HCT116 (cell line): Measurements from ENCODE around the gene C1orf56. TPM values are rescaled to one million over a fixed set of nuclear protein-coding genes. Genes with fewer than 3 reads are reported as not detected.

Experiments
- ATAC-seq: fragments of 200-7000 bp; cut with Tn5 transposase; 2 replicates; pipeline ENCODE4 v1.9.1; 2020; ENCODE audit warnings: mild to moderate bottlenecking, moderate library complexity
- BruUV-seq: library from RNA; stranded (reverse); fragments of 400-500 nt; replicated peaks from 2 replicates; lab custom pipeline; 2021; lab: Mats Ljungman, UMichigan
- CTCF ChIA-PET: fragments of 300-600 bp; sonication (Branson Sonifier 250); formaldehyde crosslinking; loops from one replicate; lab custom pipeline; 2021; ENCODE audit warnings: antibody characterized with exemption; lab: Charles Lee
- POLR2A ChIA-PET: fragments of 300-600, 350-600 bp; sonication (Branson Sonifier 250); formaldehyde crosslinking; loops from one replicate; lab custom pipeline; 2021; ENCODE audit warnings: antibody characterized with exemption; lab: Charles Lee
- RAD21 ChIA-PET, 2 experiments: fragments of 300-600 bp; sonication (Branson Sonifier 250); formaldehyde crosslinking; loops; one replicate each; lab custom pipeline; 2023; ENCODE audit warnings: low total read pairs in 2 of 2; ENCODE audit not compliant: uncharacterized antibody in 2 of 2, unreplicated experiment in 2 of 2, low non-redundant PET in 1 of 2; lab: Charles Lee
- DNase-seq: peaks from one replicate; pipeline ENCODE4 v3.0.0-alpha.2; 2010; ENCODE audit warnings: low read depth, low spot score
- H2AFZ ChIP-seq: fragments of 200-600 bp; shearing (Covaris generic), sonication (generic); 2 replicates; pipeline ENCODE4 v1.6.1; 2017; ENCODE audit warnings: low read depth, mixed run types, mixed read lengths, antibody characterized with exemption, low read length; ENCODE audit not compliant: poor library complexity, severe bottlenecking
- H3K27ac ChIP-seq: 2 replicates; pipeline ENCODE4 v1.5.1; 2012; ENCODE audit warnings: low read depth, low read length
- H3K27me3 ChIP-seq: fragments of 200-600 bp; sonication (generic); 2 replicates; pipeline ENCODE4 v1.6.1; 2016; ENCODE audit warnings: mixed run types, low read length, mixed read lengths; ENCODE audit not compliant: insufficient read depth
- H3K36me3 ChIP-seq, 2 experiments: fragments of 200-500 bp in 1 of 2; fragments of 200-600 bp in 1 of 2; sonication (Bioruptor generic) in 1 of 2; sonication (generic) in 1 of 2; 2 replicates each; pipeline versions ENCODE4 v1.5.1 to v1.6.1; 2014 to 2016; ENCODE audit warnings: low read length in 2 of 2, inconsistent platforms in 1 of 2, mixed read lengths in 1 of 2, mixed run types in 1 of 2; ENCODE audit not compliant: insufficient read depth in 2 of 2, control insufficient read depth in 1 of 2
- H3K4me1 ChIP-seq, 2 experiments: fragments of 200-600 bp in 1 of 2; sonication (generic) in 1 of 2; 2 replicates each; pipeline versions ENCODE4 v1.5.1 to v1.6.1; 2012 to 2017; ENCODE audit warnings: low read length in 2 of 2, inconsistent platforms in 1 of 2, mild to moderate bottlenecking in 1 of 2, mixed read lengths in 1 of 2, mixed run types in 1 of 2, moderate library complexity in 1 of 2; ENCODE audit not compliant: insufficient read depth in 2 of 2, control insufficient read depth in 1 of 2
- H3K4me2 ChIP-seq: fragments of 200-600 bp; sonication (generic); 2 replicates; pipeline ENCODE4 v1.6.1; 2017; ENCODE audit warnings: mixed run types, low read length, mixed read lengths
- H3K4me3 ChIP-seq, 2 experiments: fragments of 200-600 bp in 1 of 2; sonication (generic) in 1 of 2; replicated peaks in 1 of 2; 2 replicates each; pipeline ENCODE4 v1.5.1; 2011 to 2016; ENCODE audit warnings: low read length in 2 of 2, control low read depth in 1 of 2, low read depth in 1 of 2, mild to moderate bottlenecking in 1 of 2, mixed read lengths in 1 of 2, mixed run types in 1 of 2
- H3K79me2 ChIP-seq: fragments of 200-600 bp; sonication (generic); 2 replicates; pipeline ENCODE4 v1.6.1; 2017; ENCODE audit warnings: mild to moderate bottlenecking, mixed run types, low read length, moderate library complexity, mixed read lengths; ENCODE audit not compliant: insufficient read depth
- H3K9ac ChIP-seq: fragments of 200-600 bp; sonication (generic); 2 replicates; pipeline ENCODE4 v1.6.1; 2016; ENCODE audit warnings: low read length, mixed read lengths
- H3K9me2 ChIP-seq: fragments of 200-600 bp; sonication (generic), shearing (Covaris generic); 2 replicates; pipeline ENCODE4 v1.6.1; 2017; ENCODE audit warnings: mixed run types, mild to moderate bottlenecking, moderate library complexity; ENCODE audit not compliant: insufficient read depth
- H3K9me3 ChIP-seq, 2 experiments: fragments of 200-500 bp in 1 of 2; fragments of 200-600 bp in 1 of 2; sonication (Bioruptor generic) in 1 of 2; sonication (generic) in 1 of 2; 2 replicates each; pipeline ENCODE4 v1.6.1; 2014 to 2017; ENCODE audit warnings: low read length in 2 of 2, mixed read lengths in 2 of 2, inconsistent platforms in 1 of 2, low read depth in 1 of 2, mild to moderate bottlenecking in 1 of 2, mixed run types in 1 of 2, moderate library complexity in 1 of 2; ENCODE audit not compliant: control insufficient read depth in 1 of 2, insufficient read depth in 1 of 2
- H4K20me1 ChIP-seq: fragments of 200-600 bp; sonication (generic), shearing (Covaris generic); 2 replicates; pipeline ENCODE4 v1.6.1; 2017; ENCODE audit warnings: mixed run types, mild to moderate bottlenecking, moderate library complexity; ENCODE audit not compliant: insufficient read depth
- CBX3 ChIP-seq: IDR thresholded peaks from 2 replicates; pipeline ENCODE4 v1.6.1; 2012; ENCODE audit warnings: low read depth
- CEBPB ChIP-seq: IDR thresholded peaks from 2 replicates; pipeline ENCODE4 v1.6.1; 2012; ENCODE audit warnings: low read depth
- EGR1 ChIP-seq: IDR thresholded peaks from 2 replicates; pipeline ENCODE4 v1.6.1; 2012; ENCODE audit warnings: low read depth
- ELF1 ChIP-seq: IDR thresholded peaks from 2 replicates; pipeline ENCODE4 v1.6.1; 2012; ENCODE audit warnings: low read depth, borderline replicate concordance
- EZH2 ChIP-seq: fragments of 200-600 bp; sonication (generic); IDR thresholded peaks from 2 replicates; pipeline ENCODE4 v1.6.1; 2017; ENCODE audit warnings: antibody characterized with exemption, mixed run types
- EZH2phosphoT487 ChIP-seq: fragments of 200-600 bp; IDR thresholded peaks from 2 replicates; pipeline ENCODE4 v1.6.1; 2018; ENCODE audit warnings: antibody characterized with exemption, borderline replicate concordance
- FOSL1 ChIP-seq: IDR thresholded peaks from 2 replicates; pipeline ENCODE4 v1.6.1; 2012; ENCODE audit warnings: low read depth
- JUND ChIP-seq: IDR thresholded peaks from 2 replicates; pipeline ENCODE4 v1.6.1; 2012
- POLR2A ChIP-seq: IDR thresholded peaks from 2 replicates; pipeline ENCODE4 v1.7.0; 2011; ENCODE audit warnings: borderline replicate concordance; ENCODE audit not compliant: insufficient read depth, insufficient read length; ENCODE audit errors: extremely low read depth
- RAD21 ChIP-seq: IDR thresholded peaks from 2 replicates; pipeline ENCODE4 v1.6.1; 2012; ENCODE audit warnings: low read depth, mild to moderate bottlenecking
- SIN3A ChIP-seq: IDR thresholded peaks from 2 replicates; pipeline ENCODE4 v1.6.1; 2012; ENCODE audit warnings: low read depth
- SP1 ChIP-seq: IDR thresholded peaks from 2 replicates; pipeline ENCODE4 v1.6.1; 2012; ENCODE audit warnings: low read depth
- SRF ChIP-seq: IDR thresholded peaks from 2 replicates; pipeline ENCODE4 v1.6.1; 2012; ENCODE audit warnings: low read depth
- TCF7L2 ChIP-seq: IDR thresholded peaks from 2 replicates; pipeline ENCODE4 v1.7.0; 2011; ENCODE audit warnings: borderline replicate concordance, inconsistent platforms; ENCODE audit not compliant: insufficient read depth, insufficient read length; ENCODE audit errors: extremely low read depth
- YY1 ChIP-seq: IDR thresholded peaks from 2 replicates; pipeline ENCODE4 v1.6.1; 2011; ENCODE audit warnings: low read length, low read depth, moderate library complexity, mild to moderate bottlenecking; ENCODE audit not compliant: insufficient replicate concordance; ENCODE audit errors: extremely low read depth
- ZNF274 ChIP-seq: fragments of 200-500 bp; sonication (Bioruptor generic); IDR thresholded peaks from 2 replicates; pipeline ENCODE4 v1.6.1; 2014; ENCODE audit warnings: mild to moderate bottlenecking, low read depth, low read length, inconsistent platforms
- intact Hi-C: fragments of 100-400 bp; cut with micrococcal nuclease; formaldehyde crosslinking; loops from 2 replicates; pipeline ENCODE4 v1.10.0; 2022
- total RNA-seq: library from RNA; stranded (reverse); gene quantifications from one replicate; pipeline ENCODE4 v1.2.1, GENCODE V29; 2021; ENCODE audit not compliant: unreplicated experiment
- TF ChIP-seq, protein P1 (sequence below): IDR thresholded peaks from 2 replicates; pipeline ENCODE4 v1.6.1; 2012

The C1orf56 gene
- total RNA-seq, 1 experiment from 2014 or later, result not detected

DNA sequence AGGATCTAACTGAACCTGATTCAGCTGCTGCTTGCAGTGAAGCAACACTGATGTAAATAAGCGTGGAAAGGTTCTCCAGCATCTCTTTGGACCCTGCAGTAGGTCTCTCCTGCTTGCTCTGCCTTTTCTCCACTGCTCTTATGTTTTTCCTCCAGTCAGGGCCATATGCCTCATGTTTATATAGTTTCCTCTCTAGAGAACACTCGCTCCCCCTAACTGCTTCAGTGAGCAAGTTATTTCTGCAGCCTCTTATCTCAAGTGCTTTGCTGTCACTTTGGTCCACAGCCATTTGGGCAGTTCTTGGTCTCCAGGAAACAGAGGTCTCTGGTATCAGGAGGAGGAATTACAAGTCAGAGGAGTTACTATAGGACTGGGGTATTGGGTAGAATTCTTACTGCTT is 34.0 kb upstream of the C1orf56 start:
- intact Hi-C loops, result no loop called here
- BruUV-seq, result no TSS peak
- RAD21 ChIA-PET, result no interaction called here
- CTCF ChIA-PET, result no interaction called here
- Histone ChIP-seq H2AFZ (no peak overlapping the region), H3K4me3 (no peak overlapping the region), H3K27me3 (no peaks in the 10 kb centered on the region), H3K4me1 (peaks cover 4 to 13% of the 10 kb centered on the region in 2 experiments; a peak in 3 of 4 replicates), H3K9ac (no peak overlapping the region), H3K9me2 (no peaks in the 10 kb centered on the region), H4K20me1 (no peaks in the 10 kb centered on the region), H3K27ac (no peak overlapping the region), H3K4me2 (no peak overlapping the region), H3K9me3 (no peaks in the 10 kb centered on the region), H3K79me2 (peaks cover 16% of the 10 kb centered on the region), H3K36me3 (peaks cover 5 to 8% of the 10 kb centered on the region in 2 experiments; a peak in 2 of 4 replicates)
- POLR2A ChIA-PET, result no interaction called here
- ATAC-seq (no peak), DNase-seq (no peak)
- TF ChIP-seq RAD21 (no peak), FOSL1 (no peak), SRF (no peak), SP1 (no peak), EZH2phosphoT487 (no peak), EGR1 (no peak), JUND (no peak), CEBPB (no peak), EZH2 (no peak), YY1 (no peak), TCF7L2 (no peak), ZNF274 (no peak), POLR2A (no peak), ELF1 (no peak), SIN3A (no peak), CBX3 (no peak)
- TF ChIP-seq, protein P1, sequence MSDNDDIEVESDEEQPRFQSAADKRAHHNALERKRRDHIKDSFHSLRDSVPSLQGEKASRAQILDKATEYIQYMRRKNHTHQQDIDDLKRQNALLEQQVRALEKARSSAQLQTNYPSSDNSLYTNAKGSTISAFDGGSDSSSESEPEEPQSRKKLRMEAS, result no peak
